PFSK-1 (cell line): ENCODE data around the gene SPDEF.

ENCODE experiments used
- FOXP2 ChIP-seq: optimal IDR thresholded peaks from 2 replicates; pipeline ENCODE3; 2011; ENCODE audit warnings: borderline replicate concordance, control low read depth, inconsistent platforms; ENCODE audit not compliant: insufficient read depth; ENCODE audit errors: extremely low read length, extremely low read depth
- REST ChIP-seq, 2 experiments: IDR thresholded peaks; 2 replicates each; pipeline versions ENCODE4 v1.6.1 to v1.8.0; 2011 to 2012; ENCODE audit warnings: low read depth in 2 of 2, low read length in 2 of 2, control low read depth in 1 of 2, inconsistent platforms in 1 of 2, mild to moderate bottlenecking in 1 of 2, moderate library complexity in 1 of 2; ENCODE audit not compliant: insufficient read depth in 1 of 2
- TAF1 ChIP-seq: IDR thresholded peaks from 2 replicates; pipeline ENCODE4 v1.6.1; 2012; ENCODE audit warnings: low read length, control low read depth, borderline replicate concordance; ENCODE audit not compliant: insufficient read depth

GRCh38 chr6:34598712-34599111, 42.6 kb upstream of the SPDEF start:
- TF ChIP-seq REST (IDR thresholded peaks at IDR 0.05; ENCODE audit: insufficient read depth in 1 of 2, low read depth in 2 of 2, low read length in 2 of 2) (no peak), TAF1 (no peak), FOXP2 (no peak)
